Stomach smooth muscle (tissue), 2 donors: Measurements from ENCODE around the gene SLC35E3.
A peak's percentile ranks its signal among the peaks of the same experiment; 100 is the strongest.
"Not testable (repeated sequence)": the region's sequence is repeated elsewhere in the genome, so short reads cannot be mapped to it uniquely, and the experiment has no call there.

Experiments used
- H3K27ac ChIP-seq: one replicate; pipeline ENCODE4 v1.7.0; 2013; ENCODE audit warnings: mild to moderate bottlenecking, low read length, inconsistent platforms
- H3K27me3 ChIP-seq, 2 donors: one replicate each; pipeline ENCODE4 v1.7.0; 2013; ENCODE audit warnings: low read length in 2 of 2; ENCODE audit not compliant: insufficient read depth in 2 of 2, control insufficient read depth in 1 of 2
- H3K36me3 ChIP-seq, 2 donors: one replicate each; pipeline ENCODE4 v1.7.0; 2013; ENCODE audit warnings: low read length in 2 of 2; ENCODE audit not compliant: control insufficient read depth in 2 of 2, insufficient read depth in 2 of 2
- H3K4me1 ChIP-seq: one replicate; pipeline ENCODE4 v1.7.0; 2013; ENCODE audit warnings: low read length; ENCODE audit not compliant: control insufficient read depth, insufficient read depth
- H3K4me3 ChIP-seq, 2 donors: one replicate each; pipeline ENCODE4 v1.7.0; 2013; ENCODE audit warnings: low read length in 2 of 2
- H3K9ac ChIP-seq, 2 donors: one replicate each; pipeline ENCODE4 v1.7.0; 2013; ENCODE audit warnings: low read length in 2 of 2, mild to moderate bottlenecking in 1 of 2
- H3K9me3 ChIP-seq, 2 donors: one replicate each; pipeline ENCODE4 v1.7.0; 2013; ENCODE audit warnings: low read length in 2 of 2; ENCODE audit not compliant: control insufficient read depth in 2 of 2
- donor health status: healthy.
- donor health status: Pancreatic carcinoma.

The SLC35E3 gene

GRCh38 chr12:68806488-68807237 lies 60.7 kb downstream of the SLC35E3 start:
- Histone ChIP-seq H3K4me3 (peak overlapping the region in 1 of 2 donors; percentile 96), H3K27me3 (no peaks in the 10 kb centered on the region), H3K4me1 (peaks cover 7% of the 10 kb centered on the region), H3K9ac (no peak overlapping the region), H3K36me3 (no peaks in the 10 kb centered on the region), H3K9me3 (no peaks in the 10 kb centered on the region), H3K27ac (no peak overlapping the region)

DNA sequence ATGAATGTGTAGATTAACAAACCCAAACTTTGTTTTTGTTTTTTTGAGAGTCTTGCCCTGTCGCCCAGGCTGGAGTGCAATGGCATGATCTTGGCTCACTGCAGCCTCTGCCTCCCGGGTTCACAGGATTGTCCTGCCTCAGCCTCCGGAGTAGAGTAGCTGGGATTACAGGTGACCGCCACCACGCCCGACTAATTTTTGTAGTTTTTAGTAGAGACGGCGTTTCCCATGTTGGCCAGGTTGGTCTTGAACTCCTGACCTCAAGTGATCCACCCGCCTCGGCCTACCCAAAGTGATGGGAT lies 61.2 kb downstream of the SLC35E3 start:
- Histone ChIP-seq H3K4me3 (peak overlapping the region; percentile 75 to 96), H3K9ac (peak overlapping the region; percentile 89 to 99), H3K27ac (peak overlapping the region; percentile 96)
- H3K9me3 ChIP-seq, H3K36me3 ChIP-seq, H3K4me1 ChIP-seq, H3K27me3 ChIP-seq: not testable (repeated sequence)

DNA sequence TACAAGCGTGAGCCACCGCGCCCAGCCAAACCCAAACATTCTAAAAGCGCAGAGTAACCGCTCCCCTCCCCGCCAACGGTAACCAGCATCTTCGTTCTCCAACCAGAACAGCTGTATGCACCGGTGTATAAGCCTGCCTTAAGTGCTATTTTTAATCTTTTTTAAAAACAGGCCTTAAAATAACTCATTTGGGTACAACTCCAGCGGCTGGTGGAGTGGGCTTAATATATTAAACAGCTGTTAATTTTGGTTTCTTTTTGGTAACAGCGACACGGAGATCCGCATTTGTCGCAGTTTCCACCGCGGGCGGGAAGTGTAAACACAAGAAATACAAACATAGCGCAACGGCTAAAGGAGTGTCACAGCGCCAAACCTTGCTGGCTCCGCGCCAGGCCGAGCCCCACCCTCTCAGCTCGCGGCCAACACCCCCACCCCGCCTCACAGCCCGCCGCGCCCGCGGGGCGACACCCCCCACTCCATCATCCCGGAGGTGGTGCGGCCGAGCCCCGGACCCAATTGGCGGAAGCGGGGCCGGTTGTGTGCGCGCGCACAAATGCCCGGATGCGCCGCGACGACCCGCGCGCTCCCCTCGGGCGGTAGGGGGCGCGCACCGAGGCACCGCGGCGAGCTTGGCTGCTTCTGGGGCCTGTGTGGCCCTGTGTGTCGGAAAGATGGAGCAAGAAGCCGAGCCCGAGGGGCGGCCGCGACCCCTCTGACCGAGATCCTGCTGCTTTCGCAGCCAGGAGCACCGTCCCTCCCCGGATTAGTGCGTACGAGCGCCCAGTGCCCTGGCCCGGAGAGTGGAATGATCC lies 61.8 kb downstream of the SLC35E3 start, which contains the start of gene MDM2:
Gene MDM2 (plus strand): TSS at position 602 of the 812 bp plus-strand sequence. CDS start 301 bp downstream, outside the sequence.
- Histone ChIP-seq H3K4me1 (peaks cover 7% of the 10 kb centered on the region), H3K9ac (peak within 1 kb of the TSS; percentile 97 to 99), H3K9me3 (no peaks in the 10 kb centered on the region), H3K36me3 (peaks cover 0 to 2% of the 10 kb centered on the region in 2 donors), H3K4me3 (peak within 1 kb of the TSS; percentile 75 to 96), H3K27me3 (no peaks in the 10 kb centered on the region), H3K27ac (peak within 1 kb of the TSS; percentile 96)

DNA sequence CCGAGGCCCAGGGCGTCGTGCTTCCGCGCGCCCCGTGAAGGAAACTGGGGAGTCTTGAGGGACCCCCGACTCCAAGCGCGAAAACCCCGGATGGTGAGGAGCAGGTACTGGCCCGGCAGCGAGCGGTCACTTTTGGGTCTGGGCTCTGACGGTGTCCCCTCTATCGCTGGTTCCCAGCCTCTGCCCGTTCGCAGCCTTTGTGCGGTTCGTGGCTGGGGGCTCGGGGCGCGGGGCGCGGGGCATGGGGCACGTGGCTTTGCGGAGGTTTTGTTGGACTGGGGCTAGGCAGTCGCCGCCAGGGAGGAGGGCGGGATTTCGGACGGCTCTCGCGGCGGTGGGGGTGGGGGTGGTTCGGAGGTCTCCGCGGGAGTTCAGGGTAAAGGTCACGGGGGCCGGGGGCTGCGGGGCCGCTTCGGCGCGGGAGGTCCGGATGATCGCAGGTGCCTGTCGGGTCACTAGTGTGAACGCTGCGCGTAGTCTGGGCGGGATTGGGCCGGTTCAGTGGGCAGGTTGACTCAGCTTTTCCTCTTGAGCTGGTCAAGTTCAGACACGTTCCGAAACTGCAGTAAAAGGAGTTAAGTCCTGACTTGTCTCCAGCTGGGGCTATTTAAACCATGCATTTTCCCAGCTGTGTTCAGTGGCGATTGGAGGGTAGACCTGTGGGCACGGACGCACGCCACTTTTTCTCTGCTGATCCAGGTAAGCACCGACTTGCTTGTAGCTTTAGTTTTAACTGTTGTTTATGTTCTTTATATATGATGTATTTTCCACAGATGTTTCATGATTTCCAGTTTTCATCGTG lies 62.6 kb downstream of the SLC35E3 start:
- H3K27ac ChIP-seq: peak overlapping the region; percentile 96
- H3K4me3 ChIP-seq: peak overlapping the region; percentile 75 to 96
- H3K4me1 ChIP-seq: peaks cover 7% of the 10 kb centered on the region
- no peaks in the 10 kb centered on the region for H3K27me3 ChIP-seq
- H3K9ac ChIP-seq: peak overlapping the region; percentile 97 to 99
- no peaks in the 10 kb centered on the region for H3K9me3 ChIP-seq
- H3K36me3 ChIP-seq: peaks cover 2 to 3% of the 10 kb centered on the region in 2 donors

- peaks cover 2 to 4% of the 10 kb centered on the region in 2 donors for H3K36me3 ChIP-seq
- peaks cover 7% of the 10 kb centered on the region for H3K4me1 ChIP-seq
- peak overlapping the region; percentile 96 for H3K27ac ChIP-seq
- H3K9ac ChIP-seq: peak overlapping the region; percentile 65 to 99
- peak overlapping the region; percentile 75 to 96 for H3K4me3 ChIP-seq
- no peaks in the 10 kb centered on the region for H3K9me3 ChIP-seq
- H3K27me3 ChIP-seq: no peaks in the 10 kb centered on the region
These were observed 63.4 kb downstream of the SLC35E3 start for GRCh38 chr12:68809190-68810026.

DNA sequence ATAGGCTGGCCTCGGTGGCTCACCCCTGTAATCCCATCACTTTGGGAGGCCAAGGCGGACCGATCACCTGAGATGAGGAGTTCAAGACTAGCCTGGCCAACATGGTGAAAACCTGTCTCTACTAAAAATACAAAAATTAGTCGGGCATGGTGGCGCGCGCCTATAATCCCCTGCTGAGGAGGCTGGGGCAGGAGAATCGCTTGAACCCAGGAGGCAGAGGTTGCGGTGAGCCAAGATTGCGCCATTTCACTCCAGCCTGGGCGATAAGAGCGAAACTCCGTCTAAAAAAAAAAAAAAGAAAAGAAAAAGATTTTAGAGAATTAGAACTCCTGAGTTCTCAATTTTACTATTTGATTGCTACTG lies 64.0 kb downstream of the SLC35E3 start:
- not testable (repeated sequence) for H3K4me1 ChIP-seq, H3K27me3 ChIP-seq, H3K9me3 ChIP-seq, H3K4me3 ChIP-seq, H3K9ac ChIP-seq, H3K27ac ChIP-seq, H3K36me3 ChIP-seq

DNA sequence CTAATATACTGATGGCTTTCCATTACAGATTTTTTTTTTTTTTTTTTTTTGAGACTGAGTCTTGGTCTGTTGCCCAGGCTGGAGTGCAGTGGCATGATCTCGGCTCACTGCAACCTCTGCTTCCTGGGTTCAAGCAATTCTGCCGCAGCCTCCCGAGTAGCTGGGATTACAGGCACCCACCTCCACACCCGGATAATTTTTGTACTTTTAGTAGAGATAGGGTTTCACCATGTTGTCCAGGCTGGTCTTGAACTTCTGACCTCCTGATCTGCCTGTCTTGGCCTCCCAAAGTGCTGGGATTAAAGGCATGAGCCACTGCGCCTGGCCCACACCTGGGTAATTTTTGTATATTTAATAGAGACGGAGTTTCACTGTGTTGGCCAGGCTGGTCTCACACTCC lies 65.6 kb downstream of the SLC35E3 start:
- not testable (repeated sequence) for H3K9ac ChIP-seq, H3K27me3 ChIP-seq, H3K36me3 ChIP-seq, H3K27ac ChIP-seq, H3K9me3 ChIP-seq, H3K4me1 ChIP-seq, H3K4me3 ChIP-seq

DNA sequence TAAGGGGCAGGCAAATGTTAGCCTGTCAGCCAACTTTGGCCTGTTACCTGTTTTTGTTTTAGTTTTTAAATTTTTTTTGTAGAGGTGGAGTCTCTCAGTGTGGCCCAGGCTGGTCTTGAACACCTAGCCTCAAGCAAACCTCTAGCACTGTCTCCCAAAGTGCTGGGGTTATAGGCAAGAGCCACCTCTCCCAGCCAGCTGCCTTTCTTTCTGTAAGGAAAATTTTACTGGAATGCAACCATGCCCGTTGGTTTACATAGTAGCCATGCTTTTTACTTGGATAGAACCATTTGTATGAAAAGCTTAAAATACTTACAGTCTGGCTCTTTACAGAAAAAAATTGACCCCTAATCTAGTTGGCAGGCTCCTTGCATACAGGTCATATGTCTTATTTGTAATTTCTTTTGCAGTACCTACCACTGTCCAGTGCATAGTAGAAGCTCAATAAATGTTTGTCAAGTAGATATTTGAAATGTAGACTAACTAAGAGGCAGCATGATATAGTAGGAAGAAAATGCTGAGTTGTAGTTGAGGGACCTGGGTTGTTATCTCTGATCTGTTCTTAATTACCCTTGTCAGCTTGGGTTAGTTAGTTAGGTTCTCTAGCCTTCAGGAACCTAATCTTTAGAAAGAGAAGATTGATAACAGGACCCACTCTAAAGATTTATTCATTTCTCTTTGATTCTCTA lies 66.7 kb downstream of the SLC35E3 start:
- H3K36me3 ChIP-seq: peaks cover 2 to 12% of the 10 kb centered on the region in 2 donors
- no peaks in the 10 kb centered on the region for H3K9me3 ChIP-seq
- H3K9ac ChIP-seq: no peak overlapping the region
- no peak overlapping the region for H3K4me3 ChIP-seq
- H3K27me3 ChIP-seq: no peaks in the 10 kb centered on the region
- H3K27ac ChIP-seq: no peak overlapping the region
- peaks cover 4% of the 10 kb centered on the region for H3K4me1 ChIP-seq

- Histone ChIP-seq H3K9me3 (no peaks in the 10 kb centered on the region), H3K9ac (no peak overlapping the region), H3K27ac (no peak overlapping the region), H3K4me1 (peaks cover 4% of the 10 kb centered on the region), H3K27me3 (no peaks in the 10 kb centered on the region), H3K4me3 (no peak overlapping the region), H3K36me3 (peaks cover 2 to 12% of the 10 kb centered on the region in 2 donors)
These were observed 67.2 kb downstream of the SLC35E3 start for GRCh38 chr12:68813242-68813593.
